HK-2 (cell line): ENCODE data around the gene CAMTA2.
"Not testable (repeated sequence)": the region's sequence is repeated elsewhere in the genome, so short reads cannot be mapped to it uniquely, and the experiment has no call there.

Experiments
- DNase-seq: peaks from one replicate; pipeline ENCODE4 v3.0.0-alpha.2; 2018; ENCODE audit not compliant: unreplicated experiment

The CAMTA2 gene, protein sequence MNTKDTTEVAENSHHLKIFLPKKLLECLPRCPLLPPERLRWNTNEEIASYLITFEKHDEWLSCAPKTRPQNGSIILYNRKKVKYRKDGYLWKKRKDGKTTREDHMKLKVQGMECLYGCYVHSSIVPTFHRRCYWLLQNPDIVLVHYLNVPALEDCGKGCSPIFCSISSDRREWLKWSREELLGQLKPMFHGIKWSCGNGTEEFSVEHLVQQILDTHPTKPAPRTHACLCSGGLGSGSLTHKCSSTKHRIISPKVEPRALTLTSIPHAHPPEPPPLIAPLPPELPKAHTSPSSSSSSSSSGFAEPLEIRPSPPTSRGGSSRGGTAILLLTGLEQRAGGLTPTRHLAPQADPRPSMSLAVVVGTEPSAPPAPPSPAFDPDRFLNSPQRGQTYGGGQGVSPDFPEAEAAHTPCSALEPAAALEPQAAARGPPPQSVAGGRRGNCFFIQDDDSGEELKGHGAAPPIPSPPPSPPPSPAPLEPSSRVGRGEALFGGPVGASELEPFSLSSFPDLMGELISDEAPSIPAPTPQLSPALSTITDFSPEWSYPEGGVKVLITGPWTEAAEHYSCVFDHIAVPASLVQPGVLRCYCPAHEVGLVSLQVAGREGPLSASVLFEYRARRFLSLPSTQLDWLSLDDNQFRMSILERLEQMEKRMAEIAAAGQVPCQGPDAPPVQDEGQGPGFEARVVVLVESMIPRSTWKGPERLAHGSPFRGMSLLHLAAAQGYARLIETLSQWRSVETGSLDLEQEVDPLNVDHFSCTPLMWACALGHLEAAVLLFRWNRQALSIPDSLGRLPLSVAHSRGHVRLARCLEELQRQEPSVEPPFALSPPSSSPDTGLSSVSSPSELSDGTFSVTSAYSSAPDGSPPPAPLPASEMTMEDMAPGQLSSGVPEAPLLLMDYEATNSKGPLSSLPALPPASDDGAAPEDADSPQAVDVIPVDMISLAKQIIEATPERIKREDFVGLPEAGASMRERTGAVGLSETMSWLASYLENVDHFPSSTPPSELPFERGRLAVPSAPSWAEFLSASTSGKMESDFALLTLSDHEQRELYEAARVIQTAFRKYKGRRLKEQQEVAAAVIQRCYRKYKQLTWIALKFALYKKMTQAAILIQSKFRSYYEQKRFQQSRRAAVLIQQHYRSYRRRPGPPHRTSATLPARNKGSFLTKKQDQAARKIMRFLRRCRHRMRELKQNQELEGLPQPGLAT

DNA sequence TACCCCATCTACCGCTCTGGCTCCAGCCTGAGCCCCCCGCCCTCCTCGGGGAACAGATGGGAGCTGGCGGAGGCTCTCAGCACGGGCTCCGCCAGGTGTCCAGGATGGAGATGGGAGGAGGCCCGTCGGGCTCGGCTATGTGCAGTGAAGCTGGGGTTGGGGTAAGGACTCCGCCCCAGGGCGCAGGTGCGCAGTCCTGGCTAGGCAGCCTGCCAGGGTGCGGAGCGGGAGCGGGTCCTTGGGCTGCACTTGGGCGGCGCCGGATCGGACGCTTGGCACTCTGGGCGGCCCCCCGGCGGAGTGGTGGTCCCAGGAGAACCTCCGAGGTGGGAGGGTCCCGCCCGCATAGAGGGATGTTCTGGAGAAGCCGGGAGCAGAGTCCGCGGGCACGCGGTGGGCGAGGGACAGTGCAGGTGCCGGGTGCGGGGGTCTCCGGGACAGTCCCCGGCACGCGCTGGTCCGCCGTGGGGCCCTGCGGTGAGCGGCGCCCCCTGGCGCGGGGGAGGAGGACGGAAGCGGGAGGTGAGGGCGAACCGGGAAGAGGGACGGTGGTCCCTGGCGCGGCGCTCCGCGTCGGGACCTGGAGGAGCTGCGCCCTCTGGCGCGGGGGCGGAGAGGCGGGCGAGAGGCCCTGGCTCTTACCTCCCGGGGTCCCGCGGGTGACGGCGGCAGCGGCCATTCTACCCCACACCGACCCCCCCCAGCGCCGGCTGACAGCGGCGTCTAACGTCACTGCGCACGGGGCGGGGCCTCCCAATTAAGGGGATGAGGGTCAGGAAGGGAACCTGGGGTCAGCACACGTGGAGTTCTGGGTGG lies at the start of gene CAMTA2:
Gene CAMTA2, minus strand, starts transcription at position 725 of the 816 bp plus-strand sequence. CDS start 1,453 bp downstream, outside the sequence.
- DNase-seq = peak; percentile 67

DNA sequence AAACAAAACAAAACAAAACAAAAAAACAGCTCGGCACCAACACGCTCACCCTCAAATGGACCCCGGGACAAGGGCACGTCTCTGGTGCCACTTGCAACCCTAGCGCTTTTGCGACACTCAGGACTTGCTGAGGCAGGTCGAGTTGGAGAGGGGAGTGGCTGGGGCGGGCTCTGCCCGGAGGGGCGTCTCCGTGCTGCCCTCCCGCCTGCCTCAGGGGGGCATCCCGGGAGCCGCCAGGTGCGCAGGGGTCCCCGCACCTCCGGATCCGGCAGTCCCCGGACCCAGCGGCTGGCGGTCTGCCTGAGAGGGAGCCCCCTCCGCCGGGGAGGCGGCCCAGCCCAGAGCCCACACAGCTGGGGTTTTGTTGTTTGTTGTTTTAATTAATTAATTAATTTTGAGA lies 47.8 kb upstream of the CAMTA2 start, which contains the start of gene SLC52A1:
Gene SLC52A1, minus strand, starts transcription at position 112 of the 400 bp plus-strand sequence. CDS start 820 bp downstream, outside the sequence.
- DNase-seq = no peak

DNA sequence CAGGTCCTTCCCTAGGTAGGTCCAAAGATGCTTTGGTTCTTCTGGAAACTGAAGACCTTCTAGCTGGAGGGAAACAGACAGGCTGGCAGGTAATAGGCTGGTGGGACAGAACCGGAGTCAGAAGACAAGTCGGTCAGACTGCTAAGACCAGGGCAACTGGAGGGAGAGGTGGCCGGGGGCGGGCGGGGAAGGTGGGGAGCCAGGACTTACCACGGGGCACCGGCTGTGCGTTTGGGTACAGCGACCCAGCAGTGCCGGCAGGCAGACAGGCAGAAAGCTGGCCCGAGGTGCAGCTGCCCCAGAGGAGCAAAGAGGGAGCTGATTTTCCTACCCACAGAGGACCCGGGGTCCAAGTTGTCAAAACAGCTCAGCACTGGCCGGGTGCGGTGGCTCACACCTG lies 47.2 kb upstream of the CAMTA2 start:
- no peak for DNase-seq

DNA sequence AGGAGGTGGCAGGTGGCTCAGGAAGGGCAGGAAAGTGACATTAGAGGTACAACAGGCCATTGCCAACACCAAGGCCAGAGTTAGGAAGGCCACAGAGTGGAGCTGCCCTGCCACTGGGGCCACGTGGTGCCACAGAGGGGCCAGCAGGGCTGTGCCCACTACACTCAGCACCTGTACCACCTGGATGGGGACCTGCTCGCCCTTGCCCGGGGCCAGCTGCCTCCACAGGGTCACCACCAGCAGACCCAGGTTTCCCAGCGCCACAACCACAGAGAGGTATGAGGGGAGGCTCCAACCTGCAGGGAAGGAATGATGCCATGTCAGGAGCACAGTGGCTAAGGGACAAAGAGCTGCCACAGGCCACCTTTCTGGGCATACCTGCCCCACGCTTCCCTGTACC lies 46.6 kb upstream of the CAMTA2 start:
- no peak for DNase-seq

DNA sequence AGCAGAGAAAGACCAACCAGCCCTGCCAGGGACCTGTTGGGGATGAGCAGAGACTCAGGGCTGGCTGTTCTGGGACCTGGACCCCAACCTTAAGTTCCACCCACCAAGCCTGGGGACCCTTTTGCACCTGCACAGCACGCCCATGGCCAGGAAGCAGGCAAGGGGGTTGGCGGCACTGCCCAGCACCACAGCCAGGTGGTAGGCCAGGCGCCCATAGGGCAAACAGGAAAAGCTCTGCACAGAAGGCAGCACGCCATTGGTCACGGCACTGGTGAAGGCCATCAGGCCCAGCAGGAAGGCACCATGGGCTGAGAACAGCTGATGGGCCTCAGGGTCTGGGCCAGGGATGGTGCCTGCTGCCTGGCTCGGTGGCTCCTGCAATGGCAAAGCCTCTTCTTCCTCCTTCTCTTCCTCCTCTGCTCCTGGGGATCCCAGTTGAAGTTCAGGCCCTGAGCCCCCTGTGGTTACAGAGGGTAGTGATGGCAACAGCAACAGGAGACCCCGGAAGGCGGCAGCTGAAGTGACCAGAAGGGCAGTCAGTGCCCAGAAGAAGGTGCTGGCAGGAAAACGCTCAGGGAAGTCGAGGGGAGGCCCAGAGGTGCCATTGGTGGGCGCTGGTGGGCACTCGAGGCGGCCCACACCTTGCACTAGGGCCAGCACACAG lies 46.0 kb upstream of the CAMTA2 start:
- DNase-seq = no peak

DNA sequence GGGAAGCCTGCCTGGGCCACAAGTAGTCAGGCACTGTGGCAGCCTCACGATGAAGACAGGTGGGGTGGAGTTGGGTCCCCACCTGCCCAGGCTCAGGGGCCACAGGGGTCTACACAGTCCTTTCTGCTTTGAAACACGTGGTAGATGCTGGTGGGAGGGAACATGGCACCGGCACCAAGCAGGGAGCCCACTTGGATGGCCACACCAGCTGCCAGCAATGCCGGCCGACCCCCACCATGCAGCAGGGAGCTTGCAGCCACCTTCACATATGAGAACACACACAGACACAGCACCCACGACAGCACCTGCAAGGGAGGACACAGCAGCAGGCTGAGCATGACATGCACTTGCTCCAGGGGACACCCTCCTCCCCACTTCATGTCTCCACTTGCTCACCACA lies 45.4 kb upstream of the CAMTA2 start:
- no peak for DNase-seq

DNA sequence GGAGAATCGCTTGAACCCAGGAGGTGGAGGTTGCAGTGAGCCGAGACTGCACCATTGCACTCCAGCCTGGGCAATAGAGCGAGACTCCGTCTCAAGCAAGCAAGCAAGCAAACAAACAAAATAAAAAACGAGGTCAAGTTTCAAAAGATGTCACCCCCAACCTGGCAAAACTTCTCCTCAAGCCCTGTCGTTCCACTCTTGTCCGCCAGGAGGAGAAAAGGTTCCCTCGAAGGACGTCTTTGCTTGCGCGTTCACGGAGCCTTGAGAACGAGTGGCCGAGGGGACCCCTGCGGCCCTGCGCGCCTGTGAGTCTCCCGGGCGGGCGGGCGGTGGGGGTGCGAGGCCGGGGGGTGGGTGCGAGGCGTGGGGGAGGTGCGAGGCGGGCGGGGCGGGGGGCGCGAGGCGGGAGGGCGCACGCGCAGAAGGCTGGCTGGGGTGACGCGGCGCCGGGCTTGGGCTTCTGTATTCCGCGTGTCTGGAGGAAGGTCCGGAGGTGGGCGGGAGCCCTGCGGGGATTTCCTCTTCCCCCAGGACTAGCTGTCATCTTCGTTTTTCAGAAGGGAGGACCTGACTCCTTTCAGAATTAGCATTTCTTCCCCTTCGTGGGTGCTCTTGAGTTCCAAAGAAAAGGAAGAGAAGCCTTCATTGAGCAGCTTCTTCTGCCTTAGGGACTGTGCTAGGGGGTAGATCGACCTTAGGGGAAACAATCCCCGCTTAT lies 44.0 kb upstream of the CAMTA2 start:
- peak; percentile 83 for DNase-seq

DNA sequence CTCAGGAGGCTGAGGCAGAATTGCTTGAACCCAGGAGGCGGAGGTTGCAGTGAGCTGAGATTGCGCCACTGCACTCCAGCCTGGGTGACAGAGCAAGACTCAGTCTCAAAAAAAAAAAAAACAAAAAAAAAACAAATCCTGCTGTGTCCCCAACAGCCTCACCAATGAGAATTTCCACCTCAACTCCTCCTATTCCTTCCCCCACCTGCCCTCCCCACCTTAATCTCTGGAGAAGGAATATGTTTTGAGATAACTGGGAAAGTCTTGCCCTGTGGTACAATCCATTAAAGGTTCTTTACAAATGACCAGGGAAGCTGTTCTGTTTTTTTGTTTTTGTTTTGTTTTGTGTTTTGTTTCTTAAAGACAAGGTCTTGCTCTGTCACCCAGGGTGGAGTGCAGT lies 42.7 kb upstream of the CAMTA2 start:
- not testable (repeated sequence) for DNase-seq

DNA sequence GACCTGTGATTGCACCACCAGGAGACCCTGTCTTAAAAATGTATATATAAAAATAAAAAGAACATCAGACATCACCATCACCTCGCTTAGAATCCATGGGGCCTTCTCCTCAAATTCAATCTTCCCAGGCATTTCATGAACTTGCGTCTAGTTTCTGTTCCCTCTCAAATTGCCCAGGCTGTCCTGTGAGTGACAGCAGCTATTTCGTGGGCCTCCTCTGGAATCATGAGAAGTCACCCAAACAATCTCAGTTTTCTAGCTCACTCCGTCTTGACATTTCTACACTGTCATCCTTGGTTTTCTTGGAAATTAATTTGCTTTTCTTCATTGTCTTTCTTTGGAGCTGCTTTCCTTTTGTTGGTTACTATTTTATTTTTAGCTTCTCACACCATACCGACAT lies 40.4 kb upstream of the CAMTA2 start:
- DNase-seq = no peak

DNA sequence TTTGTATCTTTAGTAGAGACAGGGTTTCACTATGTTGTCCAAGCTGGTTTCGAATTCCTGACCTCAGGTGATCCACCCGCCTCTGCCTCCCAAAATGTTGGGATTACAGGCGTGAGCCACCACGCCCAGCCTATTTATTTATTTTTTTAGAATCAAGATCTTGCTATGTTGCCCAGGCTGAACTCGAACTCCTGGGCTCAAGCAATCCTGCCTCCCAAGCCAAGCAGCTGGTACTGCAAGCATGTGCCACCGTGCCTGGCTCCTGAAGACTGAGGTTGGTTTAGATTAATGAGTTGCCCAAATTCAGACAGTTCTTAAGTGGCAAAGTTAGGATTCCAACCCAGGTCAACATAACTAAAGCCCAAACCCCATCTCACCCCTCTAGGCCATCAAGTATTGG lies 39.8 kb upstream of the CAMTA2 start:
- no peak for DNase-seq

DNA sequence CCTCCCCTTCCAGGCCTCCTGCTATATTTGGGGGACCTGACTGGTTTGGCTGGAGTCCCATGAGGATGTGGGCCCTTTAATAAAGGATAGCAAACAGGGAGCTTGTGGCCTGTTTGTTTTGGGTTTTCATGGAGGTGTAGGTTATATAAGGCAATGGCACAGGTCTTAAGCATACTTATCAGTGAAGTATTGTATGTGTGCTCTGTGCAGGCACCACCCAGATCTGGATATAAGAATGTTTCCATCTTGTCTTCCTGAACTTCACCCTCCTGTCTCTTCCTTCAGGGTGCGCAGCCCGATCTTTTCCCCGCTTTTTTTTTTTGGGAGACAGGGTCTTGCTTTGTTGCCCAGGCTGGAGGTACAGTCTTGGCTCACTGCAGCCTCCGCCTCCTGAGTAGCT lies 37.1 kb upstream of the CAMTA2 start:
- no peak for DNase-seq

DNA sequence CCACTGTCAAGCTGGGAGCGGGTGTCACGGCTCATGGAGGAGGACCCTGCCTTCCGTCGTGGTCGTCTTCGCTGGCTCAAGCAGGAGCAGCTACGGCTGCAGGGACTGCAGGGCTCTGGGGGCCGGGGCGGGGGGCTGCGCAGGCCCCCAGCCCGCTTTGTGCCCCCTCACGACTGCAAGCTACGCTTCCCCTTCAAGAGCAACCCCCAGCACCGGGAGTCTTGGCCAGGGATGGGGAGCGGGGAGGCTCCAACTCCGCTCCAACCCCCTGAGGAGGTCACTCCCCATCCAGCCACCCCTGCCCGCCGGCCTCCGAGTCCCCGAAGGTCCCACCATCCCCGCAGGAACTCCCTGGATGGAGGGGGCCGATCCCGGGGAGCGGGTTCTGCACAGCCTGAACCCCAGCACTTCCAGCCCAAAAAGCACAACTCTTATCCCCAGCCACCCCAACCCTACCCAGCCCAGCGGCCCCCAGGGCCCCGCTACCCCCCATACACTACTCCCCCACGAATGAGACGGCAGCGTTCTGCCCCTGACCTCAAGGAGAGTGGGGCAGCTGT lies 36.2 kb upstream of the CAMTA2 start:
- no peak for DNase-seq

DNA sequence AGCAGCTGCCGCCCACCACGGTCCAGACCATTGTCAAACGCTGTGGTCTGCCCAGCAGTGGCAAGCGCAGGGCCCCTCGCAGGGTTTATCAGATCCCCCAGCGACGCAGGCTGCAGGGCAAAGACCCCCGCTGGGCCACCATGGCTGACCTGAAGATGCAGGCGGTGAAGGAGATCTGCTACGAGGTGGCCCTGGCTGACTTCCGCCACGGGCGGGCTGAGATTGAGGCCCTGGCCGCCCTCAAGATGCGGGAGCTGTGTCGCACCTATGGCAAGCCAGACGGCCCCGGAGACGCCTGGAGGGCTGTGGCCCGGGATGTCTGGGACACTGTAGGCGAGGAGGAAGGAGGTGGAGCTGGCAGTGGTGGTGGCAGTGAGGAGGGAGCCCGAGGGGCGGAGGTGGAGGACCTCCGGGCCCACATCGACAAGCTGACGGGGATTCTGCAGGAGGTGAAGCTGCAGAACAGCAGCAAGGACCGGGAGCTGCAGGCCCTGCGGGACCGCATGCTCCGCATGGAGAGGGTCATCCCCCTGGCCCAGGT lies 34.8 kb upstream of the CAMTA2 start:
- DNase-seq = no peak

DNA sequence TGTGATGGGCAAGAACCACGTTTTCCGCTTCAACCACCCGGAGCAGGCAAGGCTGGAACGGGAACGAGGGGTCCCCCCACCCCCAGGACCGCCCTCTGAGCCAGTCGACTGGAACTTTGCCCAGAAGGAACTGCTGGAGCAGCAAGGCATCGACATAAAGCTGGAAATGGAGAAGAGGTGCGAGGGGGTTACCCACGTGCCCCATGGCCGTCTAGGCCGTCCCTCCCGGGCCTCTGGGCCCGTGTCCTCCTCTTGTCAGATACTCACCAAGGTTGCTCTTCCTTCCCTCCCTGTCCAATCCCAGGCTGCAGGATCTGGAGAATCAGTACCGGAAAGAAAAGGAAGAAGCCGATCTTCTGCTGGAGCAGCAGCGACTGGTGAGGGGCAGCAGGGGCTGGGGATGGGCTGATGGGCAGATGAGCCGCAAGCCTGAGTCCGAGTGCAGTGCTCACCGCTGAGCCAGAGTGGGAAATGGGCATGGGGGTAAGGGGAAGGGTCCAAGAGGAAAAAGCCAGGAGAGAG lies 33.1 kb upstream of the CAMTA2 start:
- DNase-seq = no peak

DNA sequence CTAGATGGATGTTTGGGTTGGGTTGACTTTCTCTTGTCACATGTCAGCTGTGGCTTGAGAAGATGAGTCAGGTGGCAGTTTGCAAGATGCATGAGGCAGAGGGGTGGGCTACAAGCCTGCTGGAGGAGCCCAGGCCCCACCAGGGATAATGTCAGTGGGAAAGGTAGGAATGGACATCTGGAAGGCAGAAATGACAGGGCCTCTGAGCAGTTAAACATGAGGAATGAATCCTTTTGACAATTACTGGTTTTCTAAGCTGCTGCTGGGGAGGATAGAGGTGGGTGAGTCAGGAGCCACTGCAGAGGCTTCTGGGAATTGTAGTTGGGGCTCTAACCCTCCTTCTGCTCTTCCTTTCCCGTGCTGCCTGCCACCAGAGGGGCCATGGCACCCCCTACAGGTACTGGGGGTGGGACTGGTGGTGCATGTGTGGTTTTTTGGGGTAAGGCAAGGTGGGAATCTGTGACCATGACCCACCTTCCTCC lies 32.0 kb upstream of the CAMTA2 start:
- peak; percentile 20 for DNase-seq

DNA sequence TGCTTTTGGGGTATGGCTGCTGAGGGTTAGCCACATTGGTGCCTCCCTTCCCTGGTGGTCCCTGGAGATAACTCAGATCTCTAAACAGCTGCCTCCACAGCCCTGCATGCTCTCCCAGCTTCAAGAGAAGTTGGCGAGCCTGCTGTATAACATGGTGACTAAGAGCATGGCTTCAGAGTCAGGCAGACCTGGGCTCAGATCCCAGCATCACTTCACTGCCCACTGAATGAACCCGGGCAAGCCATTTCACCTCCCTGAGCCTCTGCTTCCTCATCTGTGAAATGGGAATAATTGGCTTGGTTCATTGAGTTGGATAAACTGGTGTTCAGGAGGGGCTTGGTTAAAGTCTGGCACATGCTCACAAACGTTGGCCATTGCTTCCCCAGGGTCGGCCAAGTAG lies 26.9 kb upstream of the CAMTA2 start:
- no peak for DNase-seq

DNA sequence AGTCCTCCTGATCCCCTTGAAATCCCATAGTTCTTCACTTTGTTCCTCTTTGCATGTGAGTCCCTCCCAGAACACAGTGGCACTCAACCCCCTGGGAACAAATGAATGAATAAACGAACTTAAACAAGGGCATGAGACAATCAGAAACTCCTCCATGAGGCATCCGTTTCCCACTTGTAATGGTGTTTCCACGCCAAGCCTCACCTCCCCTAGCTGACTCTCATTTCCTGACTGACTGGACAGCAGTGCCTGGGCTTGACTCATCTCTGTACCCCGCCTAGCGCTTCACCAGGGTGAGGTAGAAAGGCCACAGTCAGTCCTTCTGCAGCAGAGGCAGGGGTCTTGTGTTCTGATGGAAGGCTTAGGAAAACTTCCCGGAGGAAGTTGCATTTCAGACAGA lies 24.5 kb upstream of the CAMTA2 start:
- DNase-seq = peak; percentile 39

DNA sequence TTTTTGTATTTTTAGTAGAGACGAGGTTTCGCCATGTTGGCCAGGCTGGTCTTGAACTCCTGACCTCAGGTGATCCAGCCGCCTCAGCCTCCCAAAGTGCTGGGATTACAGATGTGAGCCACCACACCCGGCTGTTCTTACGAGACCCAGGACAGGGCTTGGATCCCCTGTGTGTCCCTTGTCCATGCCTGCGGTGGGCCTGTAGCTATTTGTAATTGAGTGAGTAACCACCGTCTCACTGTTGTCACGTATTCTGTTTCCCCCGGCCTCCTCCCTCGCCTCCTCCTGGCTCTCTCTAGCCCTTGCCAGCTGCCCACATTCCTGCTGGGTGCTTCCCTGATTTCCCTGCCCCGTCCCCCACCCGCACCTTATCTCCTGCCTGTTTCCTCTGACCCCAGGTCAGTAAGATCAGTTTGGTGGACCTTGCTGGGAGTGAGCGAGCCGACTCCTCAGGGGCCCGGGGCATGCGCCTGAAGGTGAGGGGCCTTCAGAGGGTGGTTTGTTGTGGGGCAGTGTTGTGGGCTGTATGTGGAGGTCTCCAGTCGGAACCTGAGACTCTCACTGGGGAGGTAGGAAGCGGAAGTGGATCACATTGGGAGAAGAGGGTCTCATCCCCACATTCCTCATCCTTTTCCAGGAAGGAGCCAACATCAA lies 15.9 kb upstream of the CAMTA2 start:
- no peak for DNase-seq
